ENCODE results near the gene BICD1.

DNA sequence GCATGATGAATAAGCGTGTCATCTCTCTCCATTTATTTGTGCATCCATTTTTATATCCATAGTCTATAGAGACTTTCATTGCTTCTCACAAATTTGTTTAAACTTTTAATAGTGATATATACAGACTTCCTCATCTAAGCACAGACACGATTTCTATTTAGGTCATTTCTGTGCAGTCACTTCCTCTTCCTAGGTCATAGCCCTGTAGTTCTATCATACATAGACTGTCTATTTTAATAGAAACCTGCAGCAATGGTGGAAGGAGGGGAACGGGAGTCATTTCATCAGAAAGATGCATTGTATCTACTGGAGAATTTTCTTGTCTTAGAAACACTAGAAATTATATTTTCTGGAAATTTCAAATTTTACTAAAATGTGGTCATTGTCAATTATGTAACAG lies 159.3 kb downstream of the BICD1 start:
- TF ChIP-seq, protein P1, sequence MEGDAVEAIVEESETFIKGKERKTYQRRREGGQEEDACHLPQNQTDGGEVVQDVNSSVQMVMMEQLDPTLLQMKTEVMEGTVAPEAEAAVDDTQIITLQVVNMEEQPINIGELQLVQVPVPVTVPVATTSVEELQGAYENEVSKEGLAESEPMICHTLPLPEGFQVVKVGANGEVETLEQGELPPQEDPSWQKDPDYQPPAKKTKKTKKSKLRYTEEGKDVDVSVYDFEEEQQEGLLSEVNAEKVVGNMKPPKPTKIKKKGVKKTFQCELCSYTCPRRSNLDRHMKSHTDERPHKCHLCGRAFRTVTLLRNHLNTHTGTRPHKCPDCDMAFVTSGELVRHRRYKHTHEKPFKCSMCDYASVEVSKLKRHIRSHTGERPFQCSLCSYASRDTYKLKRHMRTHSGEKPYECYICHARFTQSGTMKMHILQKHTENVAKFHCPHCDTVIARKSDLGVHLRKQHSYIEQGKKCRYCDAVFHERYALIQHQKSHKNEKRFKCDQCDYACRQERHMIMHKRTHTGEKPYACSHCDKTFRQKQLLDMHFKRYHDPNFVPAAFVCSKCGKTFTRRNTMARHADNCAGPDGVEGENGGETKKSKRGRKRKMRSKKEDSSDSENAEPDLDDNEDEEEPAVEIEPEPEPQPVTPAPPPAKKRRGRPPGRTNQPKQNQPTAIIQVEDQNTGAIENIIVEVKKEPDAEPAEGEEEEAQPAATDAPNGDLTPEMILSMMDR (IDR thresholded peaks at IDR 0.05), result no peak
- TF ChIP-seq POLR2A (IDR thresholded peaks at IDR 0.05), result no peak
